H9 (cell line): ENCODE measurements around the gene S100A6. TPM values are rescaled to one million over a fixed set of nuclear protein-coding genes. Genes with fewer than 3 reads are reported as not detected.

ENCODE experiments used
- DNase-seq: peaks from one replicate; pipeline ENCODE4 v3.0.0-alpha.2; 2017
- H2AFZ ChIP-seq: one replicate; pipeline ENCODE4 v1.6.1; 2013; ENCODE audit warnings: mild to moderate bottlenecking, low read length, control low read depth, moderate library complexity
- H2AK5ac ChIP-seq: 2 replicates; pipeline ENCODE4 v1.6.1; 2013; ENCODE audit warnings: low read length, control low read depth, mixed read lengths; ENCODE audit not compliant: insufficient read length
- H2BK120ac ChIP-seq: one replicate; pipeline ENCODE4 v1.6.1; 2013; ENCODE audit warnings: low read depth, mild to moderate bottlenecking, low read length, control low read depth, inconsistent platforms; ENCODE audit not compliant: poor library complexity, severe bottlenecking
- H2BK12ac ChIP-seq: 2 replicates; pipeline ENCODE4 v1.6.1; 2013; ENCODE audit warnings: low read length, control low read depth, mixed read lengths, low read depth; ENCODE audit not compliant: insufficient read length
- H2BK15ac ChIP-seq: 2 replicates; pipeline ENCODE4 v1.6.1; 2013; ENCODE audit warnings: low read depth, low read length, control low read depth
- H2BK20ac ChIP-seq: one replicate; pipeline ENCODE4 v1.6.1; 2013; ENCODE audit warnings: low read depth, mild to moderate bottlenecking, low read length, control low read depth, inconsistent platforms; ENCODE audit not compliant: poor library complexity, severe bottlenecking
- H2BK5ac ChIP-seq: 2 replicates; pipeline ENCODE4 v1.6.1; 2013; ENCODE audit warnings: low read length, control low read depth, mixed read lengths; ENCODE audit not compliant: insufficient read length
- H3K14ac ChIP-seq: 2 replicates; pipeline ENCODE4 v1.6.1; 2013; ENCODE audit warnings: low read length, control low read depth; ENCODE audit not compliant: insufficient read depth
- H3K18ac ChIP-seq: 2 replicates; pipeline ENCODE4 v1.6.1; 2013; ENCODE audit warnings: low read depth, mild to moderate bottlenecking, mixed read lengths, low read length, control low read depth; ENCODE audit not compliant: insufficient read length
- H3K23ac ChIP-seq: 2 replicates; pipeline ENCODE4 v1.6.1; 2013; ENCODE audit warnings: low read length, control low read depth, mixed read lengths, low read depth; ENCODE audit not compliant: insufficient read length
- H3K23me2 ChIP-seq: 2 replicates; pipeline ENCODE4 v1.6.1; 2013; ENCODE audit warnings: low read depth, mild to moderate bottlenecking, mixed read lengths, low read length, control low read depth; ENCODE audit not compliant: insufficient read length, poor library complexity, severe bottlenecking
- H3K27ac ChIP-seq: 2 replicates; pipeline ENCODE4 v1.5.1; 2013; ENCODE audit warnings: low read length, control low read depth, mixed read lengths, low read depth; ENCODE audit not compliant: insufficient read length
- H3K27me3 ChIP-seq: 2 replicates; pipeline ENCODE4 v1.6.1; 2013; ENCODE audit warnings: low read length, control low read depth, inconsistent platforms; ENCODE audit not compliant: insufficient read depth
- H3K4ac ChIP-seq: 2 replicates; pipeline ENCODE4 v1.6.1; 2013; ENCODE audit warnings: low read depth, mild to moderate bottlenecking, control low read depth, inconsistent platforms, low read length, moderate library complexity
- H3K4me1 ChIP-seq: 2 replicates; pipeline ENCODE4 v1.6.1; 2013; ENCODE audit warnings: low read length, control low read depth, inconsistent platforms; ENCODE audit not compliant: insufficient read depth
- H3K4me2 ChIP-seq: 2 replicates; pipeline ENCODE4 v1.6.1; 2013; ENCODE audit warnings: low read length, control low read depth, mixed read lengths; ENCODE audit not compliant: insufficient read length, insufficient read depth
- H3K56ac ChIP-seq: 2 replicates; pipeline ENCODE4 v1.6.1; 2013; ENCODE audit warnings: low read depth, mild to moderate bottlenecking, mixed read lengths, low read length, control low read depth; ENCODE audit not compliant: insufficient read length
- H3K79me1 ChIP-seq: 2 replicates; pipeline ENCODE4 v1.6.1; 2013; ENCODE audit warnings: low read depth, mild to moderate bottlenecking, moderate library complexity, low read length, control low read depth, inconsistent platforms; ENCODE audit not compliant: insufficient read depth, poor library complexity, severe bottlenecking
- H3K79me2 ChIP-seq: 2 replicates; pipeline ENCODE4 v1.6.1; 2013; ENCODE audit warnings: low read length, control low read depth, inconsistent platforms; ENCODE audit not compliant: insufficient read depth
- H3K9ac ChIP-seq: 2 replicates; pipeline ENCODE4 v1.6.1; 2013; ENCODE audit warnings: low read length, control low read depth, mixed read lengths; ENCODE audit not compliant: insufficient read length; ENCODE audit errors: extremely low read depth
- H3K9me3 ChIP-seq: one replicate; pipeline ENCODE4 v1.6.1; 2013; ENCODE audit warnings: low read depth, low read length, inconsistent platforms; ENCODE audit not compliant: control insufficient read depth
- H3T11ph ChIP-seq: one replicate; pipeline ENCODE4 v1.6.1; 2013; ENCODE audit warnings: mild to moderate bottlenecking, low read length, control low read depth, inconsistent platforms
- H4K20me1 ChIP-seq: one replicate; pipeline ENCODE4 v1.6.1; 2013; ENCODE audit not compliant: control insufficient read depth, insufficient read length, insufficient read depth
- H4K5ac ChIP-seq: 2 replicates; pipeline ENCODE4 v1.6.1; 2013; ENCODE audit warnings: low read depth, mild to moderate bottlenecking, mixed read lengths, low read length, control low read depth; ENCODE audit not compliant: insufficient read length
- H4K8ac ChIP-seq: replicated peaks from 2 replicates; pipeline ENCODE4 v1.6.1; 2013; ENCODE audit warnings: low read length, control low read depth, mixed read lengths, low read depth; ENCODE audit not compliant: insufficient read length
- H4K91ac ChIP-seq: 2 replicates; pipeline ENCODE4 v1.6.1; 2013; ENCODE audit warnings: low read depth, mild to moderate bottlenecking, moderate library complexity, mixed read lengths, low read length, control low read depth; ENCODE audit not compliant: insufficient read length
- H3K27ac Mint-ChIP-seq, 3 experiments: 2 replicates in 2 of 3; 3 replicates in 1 of 3; pipeline ENCODE4 v1.8.0; 2020 to 2021; ENCODE audit warnings: mixed read lengths in 3 of 3, mild to moderate bottlenecking in 1 of 3, moderate library complexity in 1 of 3
- H3K27me3 Mint-ChIP-seq: 2 replicates; pipeline ENCODE4 v1.8.0; 2021; ENCODE audit warnings: low read depth, mild to moderate bottlenecking, moderate library complexity, mixed read lengths
- H3K36me3 Mint-ChIP-seq, 3 experiments: 2 replicates in 2 of 3; 3 replicates in 1 of 3; pipeline ENCODE4 v1.8.0; 2020 to 2021; ENCODE audit warnings: low read depth in 3 of 3, mixed read lengths in 3 of 3; ENCODE audit not compliant: insufficient read depth in 1 of 3
- H3K4me1 Mint-ChIP-seq, 2 experiments: 2 replicates each; pipeline ENCODE4 v1.8.0; 2020; ENCODE audit warnings: mixed read lengths in 2 of 2
- H3K4me3 Mint-ChIP-seq, 2 experiments: 2 replicates in 1 of 2; 3 replicates in 1 of 2; pipeline ENCODE4 v1.8.0; 2020 to 2021; ENCODE audit warnings: mild to moderate bottlenecking in 2 of 2, mixed read lengths in 2 of 2, moderate library complexity in 1 of 2
- H3K9me3 Mint-ChIP-seq, 2 experiments: 2 replicates in 1 of 2; 3 replicates in 1 of 2; pipeline ENCODE4 v1.8.0; 2020; ENCODE audit warnings: mild to moderate bottlenecking in 2 of 2, mixed read lengths in 2 of 2, moderate library complexity in 1 of 2
- CTCF ChIP-seq: fragments of 200-600 bp; sonication (generic); conservative IDR thresholded peaks from 3 replicates; pipeline ENCODE4 v1.8.0; 2021; ENCODE audit warnings: antibody characterized with exemption, mild to moderate bottlenecking
- total RNA-seq: library from RNA; stranded (reverse); gene quantifications from 2 replicates; pipeline ENCODE4 v1.2.1, GENCODE V29; 2021

The S100A6 gene
- total RNA-seq, 1 experiment from 2014 or later = not detected

GRCh38 chr1:153578490-153578889, 42.7 kb upstream of the S100A6 start:
- Histone ChIP-seq H2BK5ac (no peak overlapping the region), H3T11ph (no peak overlapping the region), H2BK120ac (no peak overlapping the region), H3K23me2 (no peaks in the 10 kb centered on the region), H4K91ac (no peak overlapping the region), H2BK20ac (no peak overlapping the region), H2AK5ac (no peak overlapping the region), H3K27ac (no peak overlapping the region), H3K79me2 (no peaks in the 10 kb centered on the region), H3K27me3 (no peaks in the 10 kb centered on the region), H3K79me1 (no peaks in the 10 kb centered on the region), H4K5ac (no peak overlapping the region), H3K9me3 (no peaks in the 10 kb centered on the region), H2BK12ac (no peak overlapping the region), H3K4me1 (no peaks in the 10 kb centered on the region), H3K23ac (no peak overlapping the region), H4K20me1 (no peaks in the 10 kb centered on the region), H3K4ac (no peak overlapping the region), H3K18ac (no peak overlapping the region), H4K8ac (no peak overlapping the region), H3K4me2 (no peak overlapping the region), H3K56ac (no peak overlapping the region), H2BK15ac (no peak overlapping the region), H3K14ac (no peak overlapping the region), H3K9ac (no peak overlapping the region), H2AFZ (no peak overlapping the region)
- Mint-ChIP-seq H3K4me1 (peaks cover 17 to 22% of the 10 kb centered on the region in 2 experiments), H3K36me3 (peaks cover 0 to 6% (median 0%) of the 10 kb centered on the region in 3 experiments; a peak in 2 of 7 replicates), H3K27me3 (no peaks in the 10 kb centered on the region), H3K27ac (no peak overlapping the region), H3K4me3 (no peak overlapping the region), H3K9me3 (peaks cover 12 to 15% of the 10 kb centered on the region in 2 experiments; a peak in 4 of 5 replicates)
- no peak for TF ChIP-seq CTCF
- DNase-seq = no peak
